Tibial nerve (tissue), 4 donors: Measurements from ENCODE around the gene NDUFAB1. TPM values are rescaled to one million over a fixed set of nuclear protein-coding genes. Genes with fewer than 3 reads are reported as not detected.

Source experiments
- DNase-seq, 2 donors: peaks; one replicate each; pipeline ENCODE4 v3.0.0-alpha.2; 2019; ENCODE audit warnings: low spot score in 2 of 2
- H3K27ac ChIP-seq, 4 donors: fragments of 200-600 bp; sonication (generic) in 3 of 4; one replicate each; pipeline ENCODE4 v1.5.1; 2017 to 2019; ENCODE audit warnings: mild to moderate bottlenecking in 1 of 4
- H3K27me3 ChIP-seq, 2 donors: fragments of 200-600 bp; sonication (generic) in 1 of 2; one replicate each; pipeline versions ENCODE4 v1.5.1 to v1.6.0; 2017 to 2019
- H3K36me3 ChIP-seq, 3 donors: fragments of 200-600 bp; sonication (generic); one replicate each; pipeline ENCODE4 v1.5.1; 2018 to 2019
- H3K4me1 ChIP-seq, 4 donors: fragments of 200-600 bp; sonication (generic) in 3 of 4; one replicate each; pipeline ENCODE4 v1.5.1; 2017 to 2019
- H3K4me3 ChIP-seq, 4 donors: fragments of 200-600 bp; sonication (generic) in 3 of 4; one replicate each; pipeline ENCODE4 v1.5.1; 2017 to 2019; ENCODE audit warnings: mild to moderate bottlenecking in 1 of 4, moderate library complexity in 1 of 4
- H3K9me3 ChIP-seq, 4 donors: fragments of 200-600 bp; sonication (generic) in 3 of 4; one replicate each; pipeline ENCODE4 v1.5.1; 2017 to 2019
- EP300 ChIP-seq, 2 donors: sonication (generic); formaldehyde crosslinking; IDR thresholded peaks; one replicate each; pipeline ENCODE4 v1.6.1; 2017; ENCODE audit warnings: antibody characterized with exemption in 2 of 2, mild to moderate bottlenecking in 1 of 2
- POLR2A ChIP-seq, 2 donors: fragments of 450-650 bp; IDR thresholded peaks; one replicate each; pipeline ENCODE4 v1.6.1; 2017; ENCODE audit warnings: antibody characterized with exemption in 2 of 2, mild to moderate bottlenecking in 2 of 2, moderate library complexity in 2 of 2
- WGBS, 2 donors: methylation state at CpG; one replicate each; pipeline ENCODE4 v1.1.5; 2018; 5-methylcytosine and 5-hydroxymethylcytosine counted together
- total RNA-seq, 4 donors: library from RNA; depleted of rRNA; stranded (reverse); fragments of >200 nt; gene quantifications; one replicate each; pipeline ENCODE4 v1.1.0, GENCODE V29; 2016
- TF ChIP-seq, protein P1 (sequence below), 5 experiments: fragments of 200-600 bp in 3 of 5; fragments of 450-650 bp in 2 of 5; sonication (generic) in 3 of 5; IDR thresholded peaks; one replicate each; pipeline ENCODE4 v1.5.1; 2016 to 2019; ENCODE audit warnings: antibody characterized with exemption in 5 of 5, mild to moderate bottlenecking in 3 of 5, moderate library complexity in 2 of 5

Gene NDUFAB1
- total RNA-seq: 10 to 100 TPM; 43.7 to 87.8 (median 67.1) TPM

GRCh38 chr16:23595951-23596720 lies at the start of gene NDUFAB1:
TSS of gene NDUFAB1 (minus strand) at chr16:23596316. CDS start at chr16:23596290, 26 bp downstream.
- Histone ChIP-seq H3K9me3 (no peaks in the 10 kb centered on the region), H3K4me3 (peak within 1 kb of the TSS; percentile 71 to 95 (median 89)), H3K36me3 (peaks cover 0 to 40% (median 0%) of the 10 kb centered on the region in 3 donors), H3K27me3 (no peaks in the 10 kb centered on the region), H3K27ac (peak within 1 kb of the TSS; percentile 49 to 88 (median 78)), H3K4me1 (peaks cover 0 to 30% (median 15%) of the 10 kb centered on the region in 4 donors)
- DNase-seq: peak; percentile 68 to 83
- 4 to 6% methylated on average over 24 to 44 of the region's 67 CpGs for WGBS, 2 donors
- TF ChIP-seq, protein P1, sequence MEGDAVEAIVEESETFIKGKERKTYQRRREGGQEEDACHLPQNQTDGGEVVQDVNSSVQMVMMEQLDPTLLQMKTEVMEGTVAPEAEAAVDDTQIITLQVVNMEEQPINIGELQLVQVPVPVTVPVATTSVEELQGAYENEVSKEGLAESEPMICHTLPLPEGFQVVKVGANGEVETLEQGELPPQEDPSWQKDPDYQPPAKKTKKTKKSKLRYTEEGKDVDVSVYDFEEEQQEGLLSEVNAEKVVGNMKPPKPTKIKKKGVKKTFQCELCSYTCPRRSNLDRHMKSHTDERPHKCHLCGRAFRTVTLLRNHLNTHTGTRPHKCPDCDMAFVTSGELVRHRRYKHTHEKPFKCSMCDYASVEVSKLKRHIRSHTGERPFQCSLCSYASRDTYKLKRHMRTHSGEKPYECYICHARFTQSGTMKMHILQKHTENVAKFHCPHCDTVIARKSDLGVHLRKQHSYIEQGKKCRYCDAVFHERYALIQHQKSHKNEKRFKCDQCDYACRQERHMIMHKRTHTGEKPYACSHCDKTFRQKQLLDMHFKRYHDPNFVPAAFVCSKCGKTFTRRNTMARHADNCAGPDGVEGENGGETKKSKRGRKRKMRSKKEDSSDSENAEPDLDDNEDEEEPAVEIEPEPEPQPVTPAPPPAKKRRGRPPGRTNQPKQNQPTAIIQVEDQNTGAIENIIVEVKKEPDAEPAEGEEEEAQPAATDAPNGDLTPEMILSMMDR (IDR thresholded peaks at IDR 0.05): peak; percentile 97 to 100 (median 100)
- TF ChIP-seq POLR2A (IDR thresholded peaks at IDR 0.05) (peak; percentile 14 to 16), EP300 (IDR thresholded peaks at IDR 0.05) (peak in 1 of 2 donors; percentile 88)

- Histone ChIP-seq H3K4me1 (peaks cover 0 to 33% (median 20%) of the 10 kb centered on the region in 4 donors), H3K4me3 (peak overlapping the region; percentile 86 to 99 (median 92)), H3K27me3 (no peaks in the 10 kb centered on the region), H3K36me3 (peaks cover 0 to 41% (median 4%) of the 10 kb centered on the region in 3 donors), H3K9me3 (no peaks in the 10 kb centered on the region), H3K27ac (peak overlapping the region in 1 of 4 donors; percentile 82)
- TF ChIP-seq POLR2A (IDR thresholded peaks at IDR 0.05): no peak
- TF ChIP-seq, protein P1 (IDR thresholded peaks at IDR 0.05): no peak
- TF ChIP-seq EP300 (IDR thresholded peaks at IDR 0.05): no peak
- WGBS, 2 donors: 64 to 69% methylated on average over 14 of the region's 14 CpGs
- DNase-seq: no peak
Observed at GRCh38 chr16:23642246-23642774, 46.2 kb upstream of the NDUFAB1 start.

GRCh38 chr16:23640931-23641765 lies 45.0 kb upstream of the NDUFAB1 start, which contains the start of the genes DCTN5 and PALB2:
TSS of gene DCTN5 (plus strand) at chr16:23641466. CDS start at chr16:23641543, 77 bp downstream.
TSS of gene PALB2 (minus strand) at chr16:23641310. CDS start at chr16:23641157, 153 bp downstream.
- H3K27ac ChIP-seq: peak within 1 kb of the TSS; percentile 58 to 88 (median 84)
- no peaks in the 10 kb centered on the region for H3K9me3 ChIP-seq
- DNase-seq: peak; percentile 83 to 88
- H3K4me3 ChIP-seq: peak within 1 kb of the TSS; percentile 86 to 99 (median 92)
- TF ChIP-seq POLR2A (IDR thresholded peaks at IDR 0.05) (peak in 1 of 2 donors; percentile 43), EP300 (IDR thresholded peaks at IDR 0.05) (peak; percentile 53 to 90)
- TF ChIP-seq, protein P1 (IDR thresholded peaks at IDR 0.05): peak in 1 of 5 experiments; percentile 48
- H3K4me1 ChIP-seq: peaks cover 0 to 33% (median 20%) of the 10 kb centered on the region in 4 donors
- H3K36me3 ChIP-seq: peaks cover 0 to 39% (median 4%) of the 10 kb centered on the region in 3 donors
- H3K27me3 ChIP-seq: no peaks in the 10 kb centered on the region
- WGBS, 2 donors: 1 to 2% methylated on average over 31 to 57 of the region's 64 CpGs

DNA sequence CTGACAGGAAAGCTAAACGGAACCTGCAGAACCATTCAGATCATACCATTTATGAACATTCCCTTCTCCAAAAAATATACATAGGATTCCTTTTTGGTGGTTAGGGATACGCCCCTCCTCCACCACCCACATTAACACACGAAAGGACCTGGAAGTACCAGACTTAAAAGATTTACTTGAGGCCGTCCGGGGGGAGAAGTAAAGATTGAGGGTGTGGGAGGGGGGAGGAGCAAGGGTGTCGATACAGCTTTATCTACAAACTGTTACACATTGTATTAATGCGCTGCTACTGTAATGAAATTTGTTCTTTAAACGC lies 44.5 kb upstream of the NDUFAB1 start:
- no peaks in the 10 kb centered on the region for H3K9me3 ChIP-seq
- WGBS, 2 donors: 0 to 2% methylated on average over 8 of the region's 8 CpGs
- no peak for DNase-seq
- peak overlapping the region; percentile 86 to 99 (median 92) for H3K4me3 ChIP-seq
- peaks cover 0 to 33% (median 20%) of the 10 kb centered on the region in 4 donors for H3K4me1 ChIP-seq
- TF ChIP-seq POLR2A (IDR thresholded peaks at IDR 0.05) (no peak), EP300 (IDR thresholded peaks at IDR 0.05) (no peak)
- TF ChIP-seq, protein P1 (IDR thresholded peaks at IDR 0.05): no peak
- peaks cover 0 to 39% (median 4%) of the 10 kb centered on the region in 3 donors for H3K36me3 ChIP-seq
- H3K27ac ChIP-seq: peak overlapping the region in 3 of 4 donors; percentile 82 to 88 (median 86)
- no peaks in the 10 kb centered on the region for H3K27me3 ChIP-seq
